Measurements from ENCODE around the gene SCARB1. TPM values are rescaled to one million over a fixed set of nuclear protein-coding genes. Genes with fewer than 3 reads are reported as not detected.

SCARB1 gene
- total and polyA plus RNA-seq, 2 of the 13 experiments (the other 11 are each of a cell fraction or from before 2014, with no cell fraction given), result 63.4 to 160 TPM

- no peak for TF ChIP-seq HHEX (CRISPR knock-in tag; IDR thresholded peaks at IDR 0.05)
- no peak for TF ChIP-seq STAT6 (CRISPR knock-in tag; IDR thresholded peaks at IDR 0.05; ENCODE audit: borderline replicate concordance)
- no peak for TF ChIP-seq ATF1 (CRISPR knock-in tag; IDR thresholded peaks at IDR 0.05)
- no peak for TF ChIP-seq TRIM24 (CRISPR knock-in tag; IDR thresholded peaks at IDR 0.05)
- TF ChIP-seq MAFF (IDR thresholded peaks at IDR 0.05; ENCODE audit: low read depth, low read length), result no peak
- no peak for TF ChIP-seq AKNA (CRISPR knock-in tag; IDR thresholded peaks at IDR 0.05; ENCODE audit: borderline replicate concordance)
- no peak for TF ChIP-seq ISL2 (CRISPR knock-in tag; IDR thresholded peaks at IDR 0.05)
- TF ChIP-seq IRF1 (CRISPR knock-in tag; IDR thresholded peaks at IDR 0.05; ENCODE audit: low read depth), result no peak
- no peak for TF ChIP-seq MXI1 (IDR thresholded peaks at IDR 0.05; ENCODE audit: borderline replicate concordance, low read depth, low read length)
Measured at GRCh38 chr12:124774462-124775167, 89.0 kb downstream of the SCARB1 start (continued).
